Measurements from ENCODE around the gene ARIH2.
"Not testable (repeated sequence)": the region's sequence is repeated elsewhere in the genome, so short reads cannot be mapped to it uniquely, and the experiment has no call there.

The ARIH2 gene

GRCh38 chr3:49001155-49001554, 82.5 kb downstream of the ARIH2 start:
- no peak for DNase-seq (ENCODE audit: low read depth, low spot score)

DNA sequence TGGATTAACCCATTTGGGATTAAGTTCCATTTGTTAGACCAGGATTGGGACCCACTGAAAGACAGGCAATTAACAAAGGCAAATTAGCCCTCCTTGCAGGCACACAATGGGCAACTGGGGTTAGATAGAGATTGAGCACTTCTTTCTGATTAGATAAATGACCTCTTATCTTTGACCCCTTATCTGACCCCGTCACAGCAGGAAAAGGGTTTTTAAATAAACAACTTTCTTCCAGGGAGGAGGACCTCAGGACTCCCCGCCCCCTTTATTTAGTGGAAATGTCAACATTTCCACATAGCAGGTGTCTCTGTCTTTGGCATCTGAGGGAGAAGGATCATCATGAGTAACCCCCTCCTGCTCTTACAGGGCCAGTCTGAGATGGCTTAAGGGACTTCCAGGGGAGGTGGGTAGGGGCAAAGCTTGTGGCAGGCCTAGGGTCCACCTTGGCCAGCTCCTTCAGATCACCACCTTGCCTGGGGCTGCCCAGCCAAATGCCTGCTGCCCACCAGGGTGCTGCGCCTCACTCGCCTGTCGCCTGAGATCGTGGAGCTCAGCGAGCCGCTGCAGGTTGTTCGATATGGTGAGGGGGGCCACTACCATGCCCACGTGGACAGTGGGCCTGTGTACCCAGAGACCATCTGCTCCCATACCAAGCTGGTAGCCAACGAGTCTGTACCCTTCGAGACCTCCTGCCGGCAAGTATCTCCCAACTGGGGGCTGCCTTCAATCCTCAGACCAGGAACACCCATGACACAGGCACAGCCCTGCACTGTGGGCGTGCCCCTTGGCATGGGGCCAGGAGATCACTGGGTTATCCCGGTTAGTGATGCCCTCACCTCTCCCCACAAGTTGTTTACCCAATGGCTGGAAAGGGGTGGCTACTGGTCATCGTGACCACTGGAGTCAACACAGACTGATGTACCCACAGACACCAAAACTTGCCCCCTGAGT, 86.0 kb downstream of the ARIH2 start:
- DNase-seq (ENCODE audit: low read depth, low spot score): no peak

DNA sequence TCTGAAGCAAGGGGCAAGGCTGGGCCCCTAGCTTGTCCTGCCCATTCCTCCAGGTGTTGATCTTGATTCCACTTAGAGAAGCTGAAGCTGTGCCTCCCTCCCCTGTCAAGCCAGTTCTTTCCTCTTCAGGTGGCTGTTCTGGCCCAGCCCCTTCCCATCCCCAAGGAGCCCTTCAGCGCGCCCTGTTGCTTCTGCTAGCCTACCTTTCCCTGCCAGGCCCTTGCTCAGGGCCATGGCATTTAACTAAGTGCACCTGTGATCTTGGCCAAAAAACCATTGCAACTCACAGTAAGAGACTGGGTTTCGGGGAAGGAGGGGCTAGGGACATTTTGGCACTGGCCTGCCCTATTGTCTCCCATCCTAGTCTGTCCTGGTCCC, 86.7 kb downstream of the ARIH2 start:
- no peak for DNase-seq (ENCODE audit: low read depth, low spot score)

DNA sequence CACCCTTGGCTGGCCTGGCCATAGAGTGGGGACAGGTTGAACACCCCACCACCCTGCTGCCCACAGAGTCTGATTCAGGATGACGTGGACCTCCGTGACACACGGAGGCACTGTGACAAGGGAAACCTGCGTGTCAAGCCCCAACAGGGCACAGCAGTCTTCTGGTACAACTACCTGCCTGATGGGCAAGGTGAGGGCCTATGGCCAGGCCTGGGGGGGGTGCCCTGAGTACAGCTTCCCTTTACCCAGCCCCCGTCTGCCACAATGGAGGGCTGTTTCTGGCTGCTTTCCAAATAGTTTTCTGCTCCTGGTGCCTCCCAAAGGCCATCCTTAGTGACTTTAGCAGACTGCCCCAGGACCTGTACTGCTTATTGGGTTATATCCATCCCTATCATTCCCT, 87.4 kb downstream of the ARIH2 start:
- no peak for DNase-seq (ENCODE audit: low read depth, low spot score)

GRCh38 chr3:49006408-49007067, 87.9 kb downstream of the ARIH2 start:
- no peak for DNase-seq (ENCODE audit: low read depth, low spot score)

DNA sequence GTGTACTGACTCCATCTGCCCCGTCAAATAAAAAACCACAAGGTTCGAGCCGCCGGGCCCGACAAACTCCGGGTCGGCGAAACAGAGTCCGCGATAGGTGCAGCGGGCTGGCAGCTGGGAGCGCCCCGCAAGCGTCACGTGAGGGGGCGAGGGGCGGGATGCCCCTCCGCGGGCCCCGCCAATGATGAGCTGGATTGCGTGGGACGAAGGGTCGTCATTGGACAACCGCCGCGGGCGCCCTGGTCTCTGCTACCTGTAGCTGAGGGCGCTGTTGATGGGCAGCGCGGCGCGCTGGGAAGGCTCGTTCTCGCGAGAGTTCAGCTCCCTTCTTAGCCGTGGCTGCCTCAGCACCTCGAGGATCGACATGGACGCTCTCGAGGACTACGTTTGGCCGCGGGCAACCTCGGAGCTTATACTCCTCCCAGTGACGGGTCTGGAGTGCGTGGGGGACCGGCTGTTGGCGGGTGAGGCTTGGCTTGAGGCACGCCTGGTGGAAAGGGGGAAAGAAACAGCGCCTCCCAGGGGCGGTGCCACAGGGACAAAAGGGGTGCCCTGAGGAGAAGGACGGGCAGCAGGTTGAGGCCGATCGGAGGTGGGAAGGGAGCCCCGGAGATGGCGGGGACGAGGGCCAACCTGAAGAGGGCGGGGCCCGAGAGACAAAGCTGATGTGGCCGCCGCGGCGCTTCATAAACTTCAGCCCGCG, 88.6 kb downstream of the ARIH2 start, which contains the start of gene WDR6:
WDR6 (plus strand) TSS at position 324 of the 703 bp plus-strand sequence; CDS start at position 365, 41 bp downstream.
- DNase-seq (ENCODE audit: low read depth, low spot score): peak; percentile 94

DNA sequence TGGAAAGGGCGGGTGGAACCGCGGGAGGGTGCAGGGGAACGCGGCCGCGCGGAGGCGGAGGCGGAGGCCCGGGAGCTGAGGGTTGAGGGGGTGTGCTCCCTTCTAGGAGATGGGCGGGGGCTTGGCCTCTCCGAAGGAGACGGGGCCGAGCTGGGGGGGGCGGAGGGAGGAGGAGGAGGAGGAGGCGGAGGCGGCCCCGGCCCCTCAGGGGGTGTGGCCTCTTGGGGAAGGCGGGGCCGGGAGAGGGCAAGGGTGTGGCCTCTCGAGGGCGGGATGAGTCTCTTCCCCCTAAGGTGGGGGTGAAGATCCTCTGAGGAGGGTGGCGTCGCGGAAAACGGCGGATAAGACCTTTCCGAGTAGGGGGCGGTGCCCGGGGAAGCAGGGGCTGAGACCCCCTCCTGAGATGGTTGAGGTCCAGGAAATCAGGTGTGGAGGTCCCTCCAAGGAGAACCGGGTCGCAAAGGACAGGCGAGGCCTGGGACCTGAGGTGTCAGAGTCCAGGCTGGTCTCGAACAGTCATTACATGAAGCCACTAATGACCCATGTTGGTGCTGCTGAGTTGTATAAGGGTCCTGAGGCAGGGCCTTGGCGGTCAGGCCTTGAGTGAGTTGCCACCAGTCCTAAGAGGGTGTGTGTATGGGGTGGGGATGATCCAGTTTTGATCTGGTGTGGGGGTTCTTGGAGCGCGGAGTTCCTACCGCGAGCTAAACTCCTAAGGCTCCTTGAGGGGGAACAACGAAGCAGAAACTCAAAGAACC, 89.3 kb downstream of the ARIH2 start:
- no peak for DNase-seq (ENCODE audit: low read depth, low spot score)

DNA sequence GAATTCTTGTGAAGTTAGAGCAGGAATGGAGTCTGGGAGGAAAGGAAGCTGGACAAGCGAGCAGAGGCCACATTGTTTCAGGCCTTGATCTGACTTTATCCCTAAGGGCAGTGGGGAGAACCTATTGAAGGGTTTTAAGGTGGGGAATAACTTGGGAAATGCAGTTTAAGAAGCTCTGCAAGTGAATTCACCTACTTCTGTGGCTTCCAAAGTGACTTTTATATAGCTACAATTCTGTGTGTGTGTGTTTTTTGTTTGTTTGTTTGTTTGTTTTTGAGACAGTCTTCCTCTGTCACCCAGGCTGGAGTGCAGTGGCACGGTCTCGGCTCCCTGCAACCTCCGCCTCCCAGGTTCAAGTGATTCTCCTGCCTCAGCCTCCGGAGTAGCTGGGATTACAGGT, 90.0 kb downstream of the ARIH2 start:
- DNase-seq (ENCODE audit: low read depth, low spot score): not testable (repeated sequence)

GRCh38 chr3:49009396-49009795, 90.8 kb downstream of the ARIH2 start:
- DNase-seq (ENCODE audit: low read depth, low spot score): no peak

GRCh38 chr3:49012441-49013017, 93.9 kb downstream of the ARIH2 start:
- DNase-seq (ENCODE audit: low read depth, low spot score): no peak

GRCh38 chr3:49013113-49013737, 94.6 kb downstream of the ARIH2 start:
- DNase-seq (ENCODE audit: low read depth, low spot score): no peak

GRCh38 chr3:49013738-49014660, 95.4 kb downstream of the ARIH2 start:
- no peak for DNase-seq (ENCODE audit: low read depth, low spot score)

DNA sequence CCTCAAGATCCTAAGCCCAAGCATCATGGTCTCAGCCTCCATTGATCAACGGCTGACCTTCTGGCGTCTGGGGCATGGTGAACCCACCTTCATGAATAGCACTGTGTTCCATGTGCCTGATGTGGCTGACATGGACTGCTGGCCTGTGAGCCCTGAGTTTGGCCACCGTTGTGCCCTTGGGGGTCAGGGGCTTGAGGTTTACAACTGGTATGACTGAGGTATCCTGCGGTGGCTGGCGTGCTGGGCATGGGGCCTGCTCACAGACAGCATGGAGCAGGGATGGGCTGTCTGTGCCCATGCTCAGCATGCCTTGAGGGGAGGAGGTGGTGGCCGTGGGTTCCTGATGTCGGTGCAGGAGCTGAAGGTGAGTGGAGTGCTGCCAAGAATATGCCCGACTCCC, 96.4 kb downstream of the ARIH2 start:
- no peak for DNase-seq (ENCODE audit: low read depth, low spot score)

DNA sequence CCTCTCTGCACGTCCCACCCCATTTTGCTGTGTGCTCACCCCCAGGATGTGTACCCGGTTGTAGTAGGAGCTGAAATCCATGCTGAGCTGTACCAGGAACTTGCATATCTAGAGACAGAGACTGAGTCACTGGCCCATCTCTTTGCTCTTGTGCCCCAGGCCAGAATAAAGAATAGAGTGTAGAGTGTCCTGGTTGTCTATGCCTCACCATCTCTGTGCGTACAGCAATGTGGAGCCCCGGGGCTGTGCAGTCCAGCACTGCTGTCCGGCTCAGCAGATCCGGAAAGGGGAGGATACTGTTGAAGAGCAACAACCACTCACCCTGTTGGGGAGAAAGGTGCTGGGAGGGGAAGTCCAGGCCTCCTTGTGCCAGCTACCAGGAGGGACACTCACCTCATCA, 97.1 kb downstream of the ARIH2 start:
- no peak for DNase-seq (ENCODE audit: low read depth, low spot score)

DNA sequence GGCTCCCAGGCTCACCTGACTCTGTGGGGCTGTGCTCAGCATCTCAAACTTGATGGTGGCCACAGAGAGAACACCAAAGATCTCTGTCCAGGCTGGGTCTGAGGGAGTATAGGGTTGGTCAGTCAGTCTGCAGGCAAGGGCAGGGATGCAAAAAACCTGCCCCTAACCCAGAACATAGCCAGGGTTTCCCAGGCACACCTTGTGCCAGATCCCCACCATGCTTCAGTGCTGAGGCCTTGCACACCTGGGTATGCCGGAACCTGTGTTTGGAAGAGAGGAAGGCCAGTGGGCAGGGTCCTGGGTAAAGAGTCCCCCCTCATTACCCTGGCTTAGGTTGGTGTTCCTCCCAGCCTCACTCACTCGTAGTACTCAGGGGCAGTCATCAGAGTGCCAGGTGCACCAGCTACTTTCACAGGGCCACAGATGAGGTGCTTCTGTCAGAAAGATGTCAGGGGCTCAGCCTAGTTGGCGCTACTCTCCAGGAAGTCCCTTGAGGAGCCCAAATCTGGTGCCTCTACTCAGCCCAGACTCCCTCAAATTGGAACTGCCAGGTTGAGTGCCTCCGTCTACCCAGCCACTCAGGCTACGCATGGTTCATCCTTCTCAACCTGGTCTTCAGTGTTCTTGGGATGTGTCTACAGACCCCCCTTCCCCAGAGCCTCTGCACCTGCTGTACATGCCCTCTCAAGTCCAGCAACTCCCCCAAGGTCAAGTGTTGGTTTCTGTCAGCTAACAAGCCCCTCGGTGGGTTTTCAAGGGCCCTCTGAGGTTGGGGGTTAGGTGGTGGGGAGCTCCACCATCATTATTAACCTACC, 98.0 kb downstream of the ARIH2 start:
- no peak for DNase-seq (ENCODE audit: low read depth, low spot score)

DNA sequence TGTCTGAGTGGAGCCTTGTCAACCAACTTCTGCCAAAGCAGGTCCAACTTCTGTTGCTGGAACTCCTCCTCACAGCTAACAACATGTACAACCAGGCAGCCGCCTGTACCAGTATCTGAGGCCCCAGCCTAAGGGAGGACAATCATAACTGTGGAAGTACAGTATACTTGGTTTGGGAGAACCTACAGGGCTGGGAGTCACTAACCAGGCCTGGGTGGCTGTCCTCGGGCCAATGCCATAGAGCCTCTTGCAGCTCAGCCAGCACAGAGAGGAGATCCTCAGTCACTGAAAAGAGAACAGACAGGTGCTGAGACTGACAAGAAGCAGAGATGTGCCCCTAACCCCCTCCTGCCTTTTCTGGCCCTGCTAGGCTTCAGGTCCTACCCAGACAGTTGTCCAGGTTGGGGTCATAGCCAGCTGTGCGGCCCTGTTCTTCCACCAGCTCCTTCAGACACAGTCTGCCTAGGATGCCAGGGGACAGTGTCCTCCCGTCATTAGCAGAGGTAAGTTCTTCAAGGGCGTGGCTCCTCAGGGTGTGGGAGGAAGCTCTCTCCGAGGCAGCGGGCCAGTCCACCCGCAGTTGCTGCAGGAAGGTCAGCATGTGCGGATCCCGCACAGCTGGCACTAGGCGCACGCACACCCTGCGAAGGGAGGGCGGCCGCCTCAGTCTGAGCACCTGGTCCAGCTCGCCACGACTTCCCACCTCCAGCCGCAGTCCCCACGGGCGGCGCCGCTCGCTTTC, 98.8 kb downstream of the ARIH2 start:
- no peak for DNase-seq (ENCODE audit: low read depth, low spot score)

- DNase-seq (ENCODE audit: low read depth, low spot score): no peak
Observed at GRCh38 chr3:49017971-49018706, 99.5 kb downstream of the ARIH2 start, which contains the start of gene DALRD3. DALRD3 (minus strand) TSS chr3:49018580; CDS start chr3:49018564, 16 bp downstream.
